Muscle layer of duodenum (tissue), 2 donors: ENCODE results near the gene PPP1CC.
"Not testable (repeated sequence)": the region's sequence is repeated elsewhere in the genome, so short reads cannot be mapped to it uniquely, and the experiment has no call there.

Experiments used
- H3K27ac ChIP-seq: one replicate; pipeline ENCODE4 v1.7.0; 2013; ENCODE audit warnings: mild to moderate bottlenecking, low read length
- H3K27me3 ChIP-seq: one replicate; pipeline ENCODE4 v1.7.0; 2013; ENCODE audit warnings: low read depth, mild to moderate bottlenecking, control low read depth, low read length
- H3K36me3 ChIP-seq, 2 donors: one replicate each; pipeline ENCODE4 v1.7.0; 2013; ENCODE audit warnings: low read length in 2 of 2, control low read depth in 1 of 2, mild to moderate bottlenecking in 1 of 2; ENCODE audit not compliant: insufficient read depth in 2 of 2, control insufficient read depth in 1 of 2
- H3K4me1 ChIP-seq, 2 donors: one replicate each; pipeline ENCODE4 v1.7.0; 2013; ENCODE audit warnings: low read length in 2 of 2, mild to moderate bottlenecking in 2 of 2, control low read depth in 1 of 2, moderate library complexity in 1 of 2; ENCODE audit not compliant: insufficient read depth in 2 of 2, control insufficient read depth in 1 of 2
- H3K4me3 ChIP-seq, 2 donors: one replicate each; pipeline ENCODE4 v1.7.0; 2013; ENCODE audit warnings: low read length in 2 of 2, low read depth in 1 of 2, mild to moderate bottlenecking in 1 of 2
- H3K9me3 ChIP-seq, 2 donors: one replicate each; pipeline ENCODE4 v1.7.0; 2013; ENCODE audit warnings: low read length in 2 of 2, control low read depth in 1 of 2, mild to moderate bottlenecking in 1 of 2; ENCODE audit not compliant: control insufficient read depth in 1 of 2
- donor health status: healthy.

The PPP1CC gene

GRCh38 chr12:110774824-110775223 is 32.1 kb upstream of the PPP1CC start:
- Histone ChIP-seq H3K27ac (no peak overlapping the region), H3K4me3 (no peak overlapping the region), H3K9me3 (no peaks in the 10 kb centered on the region), H3K36me3 (no peaks in the 10 kb centered on the region), H3K27me3 (no peaks in the 10 kb centered on the region), H3K4me1 (no peaks in the 10 kb centered on the region)

- no peak overlapping the region for H3K27ac ChIP-seq
- H3K4me1 ChIP-seq = no peaks in the 10 kb centered on the region
- no peaks in the 10 kb centered on the region for H3K36me3 ChIP-seq
- H3K9me3 ChIP-seq = no peaks in the 10 kb centered on the region
- H3K27me3 ChIP-seq = no peaks in the 10 kb centered on the region
- H3K4me3 ChIP-seq = no peak overlapping the region
Observed at GRCh38 chr12:110768960-110769359, 26.3 kb upstream of the PPP1CC start.

GRCh38 chr12:110767863-110768262 is 25.2 kb upstream of the PPP1CC start:
- no peaks in the 10 kb centered on the region for H3K4me1 ChIP-seq
- no peaks in the 10 kb centered on the region for H3K27me3 ChIP-seq
- no peaks in the 10 kb centered on the region for H3K36me3 ChIP-seq
- no peaks in the 10 kb centered on the region for H3K9me3 ChIP-seq
- no peak overlapping the region for H3K27ac ChIP-seq
- H3K4me3 ChIP-seq = no peak overlapping the region

- no peak overlapping the region for H3K27ac ChIP-seq
- no peaks in the 10 kb centered on the region for H3K4me1 ChIP-seq
- no peak overlapping the region for H3K4me3 ChIP-seq
- no peaks in the 10 kb centered on the region for H3K36me3 ChIP-seq
- H3K27me3 ChIP-seq = no peaks in the 10 kb centered on the region
- H3K9me3 ChIP-seq = no peaks in the 10 kb centered on the region
Observed at GRCh38 chr12:110766311-110767154, 23.8 kb upstream of the PPP1CC start.

- H3K27me3 ChIP-seq, H3K9me3 ChIP-seq, H3K4me1 ChIP-seq, H3K27ac ChIP-seq, H3K4me3 ChIP-seq, H3K36me3 ChIP-seq: not testable (repeated sequence)
Observed at GRCh38 chr12:110765572-110765971, 22.9 kb upstream of the PPP1CC start.

- Histone ChIP-seq H3K36me3 (no peaks in the 10 kb centered on the region), H3K9me3 (no peaks in the 10 kb centered on the region), H3K4me1 (no peaks in the 10 kb centered on the region)
Observed at GRCh38 chr12:110765111-110765510, 22.4 kb upstream of the PPP1CC start.

GRCh38 chr12:110763583-110763982 is 20.9 kb upstream of the PPP1CC start:
- no peaks in the 10 kb centered on the region for H3K4me1 ChIP-seq
- no peaks in the 10 kb centered on the region for H3K27me3 ChIP-seq
- no peaks in the 10 kb centered on the region for H3K36me3 ChIP-seq
- H3K9me3 ChIP-seq = no peaks in the 10 kb centered on the region
- no peak overlapping the region for H3K27ac ChIP-seq
- no peak overlapping the region for H3K4me3 ChIP-seq

More at GRCh38 chr12:110765111-110765510, 22.4 kb upstream of the PPP1CC start:
- no peak overlapping the region for H3K4me3 ChIP-seq
- no peak overlapping the region for H3K27ac ChIP-seq
- no peaks in the 10 kb centered on the region for H3K27me3 ChIP-seq

- Histone ChIP-seq H3K4me3 (no peak overlapping the region), H3K36me3 (no peaks in the 10 kb centered on the region), H3K4me1 (no peaks in the 10 kb centered on the region), H3K27ac (no peak overlapping the region), H3K27me3 (no peaks in the 10 kb centered on the region), H3K9me3 (no peaks in the 10 kb centered on the region)
Observed at GRCh38 chr12:110762891-110763290, 20.2 kb upstream of the PPP1CC start.

GRCh38 chr12:110760204-110760609 is 17.5 kb upstream of the PPP1CC start:
- H3K4me3 ChIP-seq = no peak overlapping the region
- H3K4me1 ChIP-seq = no peaks in the 10 kb centered on the region
- no peaks in the 10 kb centered on the region for H3K27me3 ChIP-seq
- H3K36me3 ChIP-seq = no peaks in the 10 kb centered on the region
- H3K9me3 ChIP-seq = no peaks in the 10 kb centered on the region
- H3K27ac ChIP-seq = no peak overlapping the region

- Histone ChIP-seq H3K9me3 (no peaks in the 10 kb centered on the region), H3K4me1 (no peaks in the 10 kb centered on the region), H3K27ac (no peak overlapping the region), H3K36me3 (no peaks in the 10 kb centered on the region), H3K4me3 (no peak overlapping the region), H3K27me3 (no peaks in the 10 kb centered on the region)
Observed at GRCh38 chr12:110758922-110759321, 16.2 kb upstream of the PPP1CC start.

- no peak overlapping the region for H3K4me3 ChIP-seq
- H3K4me1 ChIP-seq = no peaks in the 10 kb centered on the region
- H3K27me3 ChIP-seq = no peaks in the 10 kb centered on the region
- H3K9me3 ChIP-seq = no peaks in the 10 kb centered on the region
- H3K27ac ChIP-seq = no peak overlapping the region
- H3K36me3 ChIP-seq = no peaks in the 10 kb centered on the region
Observed at GRCh38 chr12:110756611-110757010, 13.9 kb upstream of the PPP1CC start.
